ENCODE measurements around the gene SDK1.

DNA sequence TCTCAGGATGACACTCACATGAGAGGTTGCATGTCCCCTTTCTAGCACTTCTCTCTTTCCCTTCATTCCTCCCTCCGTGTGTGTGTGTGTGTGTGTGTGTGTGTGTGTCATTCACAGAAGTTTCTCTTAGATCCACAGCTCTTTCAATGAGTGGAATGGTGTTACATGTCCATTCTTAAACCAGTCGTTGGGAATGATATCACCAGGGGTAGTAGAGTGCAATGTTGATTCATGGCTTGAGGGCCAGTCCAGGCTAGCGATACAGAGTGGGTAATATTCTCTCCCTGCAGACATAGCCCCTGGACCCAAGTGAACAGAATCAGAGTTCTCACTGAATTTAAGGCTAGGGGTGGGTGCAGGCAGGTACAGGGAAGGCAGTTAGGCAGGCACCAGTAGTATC is 187.8 kb downstream of the SDK1 start:
- TF ChIP-seq CTCF (conservative IDR thresholded peaks at IDR 0.05; ENCODE audit: low read depth in 2 of 2) = no peak
- no peak for TF ChIP-seq CREB1 (CRISPR knock-in tag; IDR thresholded peaks at IDR 0.05; ENCODE audit: low read depth)
- TF ChIP-seq EZH2phosphoT487 (IDR thresholded peaks at IDR 0.05; ENCODE audit: unreplicated experiment) = no peak
- no peak for TF ChIP-seq POLR2AphosphoS5 (IDR thresholded peaks at IDR 0.05; ENCODE audit: low read depth)
- TF ChIP-seq ZNF331 (CRISPR knock-in tag; IDR thresholded peaks at IDR 0.05; ENCODE audit: low read depth) = no peak
- no peak for TF ChIP-seq JUNB (IDR thresholded peaks at IDR 0.05; ENCODE audit: unreplicated experiment)
- TF ChIP-seq EZH2 (IDR thresholded peaks at IDR 0.05; ENCODE audit: low read depth, unreplicated experiment) = no peak
- TF ChIP-seq ETS1 (IDR thresholded peaks at IDR 0.05) = no peak
- TF ChIP-seq REST (IDR thresholded peaks at IDR 0.05; ENCODE audit: unreplicated experiment) = no peak
- no peak for TF ChIP-seq NANOG (IDR thresholded peaks at IDR 0.05; ENCODE audit: borderline replicate concordance)
- TF ChIP-seq STAT1 (IDR thresholded peaks at IDR 0.05; ENCODE audit: unreplicated experiment) = no peak

All from GM23338 (cell line).